CD4-positive, alpha-beta memory T cell (primary cell): ENCODE measurements around the gene B3GALT6. TPM values are rescaled to one million over a fixed set of nuclear protein-coding genes. Genes with fewer than 3 reads are reported as not detected.

Experiments used
- CTCF ChIA-PET: fragments of 350-600 bp; sonication (Branson Sonifier 250); formaldehyde crosslinking; loops from one replicate; lab custom pipeline; 2021; ENCODE audit warnings: inconsistent platforms; ENCODE audit not compliant: partially characterized antibody; lab: Charles Lee
- POLR2A ChIA-PET: fragments of 350-600 bp; sonication (Branson Sonifier 250); formaldehyde crosslinking; loops from one replicate; lab custom pipeline; 2021; ENCODE audit not compliant: partially characterized antibody; lab: Charles Lee
- DNase-seq, 5 donors: peaks; one replicate each; pipeline versions ENCODE4 v3.0.0 to v3.0.0-alpha.2; 2020 to 2022; ENCODE audit warnings: mixed read lengths in 1 of 5
- H3K27ac ChIP-seq: one replicate; pipeline ENCODE4 v1.7.0; 2013; ENCODE audit warnings: low read depth, low read length
- H3K27me3 ChIP-seq: 2 replicates; pipeline ENCODE4 v1.7.0; 2013; ENCODE audit warnings: mild to moderate bottlenecking, low read length, moderate library complexity; ENCODE audit not compliant: insufficient read depth
- H3K36me3 ChIP-seq: 2 replicates; pipeline ENCODE4 v1.7.0; 2013; ENCODE audit warnings: mild to moderate bottlenecking, low read length, moderate library complexity; ENCODE audit not compliant: insufficient read depth
- H3K4me1 ChIP-seq: 2 replicates; pipeline ENCODE4 v1.7.0; 2013; ENCODE audit warnings: mild to moderate bottlenecking, low read length, moderate library complexity; ENCODE audit not compliant: insufficient read depth
- H3K4me3 ChIP-seq, 2 donors: one replicate each; pipeline ENCODE4 v1.7.0; 2013; ENCODE audit warnings: low read length in 2 of 2, mild to moderate bottlenecking in 1 of 2
- H3K9me3 ChIP-seq, 2 donors: one replicate each; pipeline ENCODE4 v1.7.0; 2013; ENCODE audit warnings: low read length in 2 of 2, control low read depth in 1 of 2; ENCODE audit not compliant: control insufficient read depth in 1 of 2
- H3K27ac Mint-ChIP-seq, 7 donors: one replicate each; pipeline ENCODE4 v1.8.0; 2020 to 2021; ENCODE audit warnings: mixed read lengths in 7 of 7, mild to moderate bottlenecking in 6 of 7, inconsistent platforms in 3 of 7, moderate library complexity in 3 of 7
- H3K27me3 Mint-ChIP-seq, 2 donors: one replicate each; pipeline ENCODE4 v1.8.0; 2020 to 2021; ENCODE audit warnings: mixed read lengths in 2 of 2
- H3K36me3 Mint-ChIP-seq, 2 donors: one replicate each; pipeline ENCODE4 v1.8.0; 2020 to 2021; ENCODE audit warnings: mixed read lengths in 2 of 2, inconsistent platforms in 1 of 2, mild to moderate bottlenecking in 1 of 2
- H3K4me1 Mint-ChIP-seq, 4 donors: one replicate each; pipeline ENCODE4 v1.8.0; 2020 to 2021; ENCODE audit warnings: mixed read lengths in 4 of 4, mild to moderate bottlenecking in 1 of 4
- H3K4me3 Mint-ChIP-seq, 8 donors: one replicate each; pipeline ENCODE4 v1.8.0; 2020 to 2021; ENCODE audit warnings: mixed read lengths in 8 of 8, mild to moderate bottlenecking in 7 of 8, moderate library complexity in 6 of 8, inconsistent platforms in 3 of 8
- H3K9me3 Mint-ChIP-seq, 8 donors: one replicate each; pipeline ENCODE4 v1.8.0; 2020 to 2021; ENCODE audit warnings: mixed read lengths in 8 of 8, mild to moderate bottlenecking in 5 of 8, inconsistent platforms in 3 of 8, moderate library complexity in 1 of 8
- intact Hi-C: fragments of 100-400 bp; cut with micrococcal nuclease; formaldehyde crosslinking; loops from one replicate; pipeline ENCODE4 v1.15.1; 2023
- polyA plus RNA-seq, 2 donors: library from polyadenylated mRNA; unstranded; fragments of 300-500 nt; fragmentation: Illumina TruSeq; gene quantifications; one replicate each; pipeline ENCODE4 v1.2.3, GENCODE V29; 2021
- total RNA-seq, 2 experiments: library from RNA; stranded (reverse); gene quantifications; one replicate each; pipeline ENCODE4 v1.2.3, GENCODE V29; 2021

Gene B3GALT6
- total and polyA plus RNA-seq, 4 experiments from 2014 or later: 5.4 to 23.7 (median 18.7) TPM

DNA sequence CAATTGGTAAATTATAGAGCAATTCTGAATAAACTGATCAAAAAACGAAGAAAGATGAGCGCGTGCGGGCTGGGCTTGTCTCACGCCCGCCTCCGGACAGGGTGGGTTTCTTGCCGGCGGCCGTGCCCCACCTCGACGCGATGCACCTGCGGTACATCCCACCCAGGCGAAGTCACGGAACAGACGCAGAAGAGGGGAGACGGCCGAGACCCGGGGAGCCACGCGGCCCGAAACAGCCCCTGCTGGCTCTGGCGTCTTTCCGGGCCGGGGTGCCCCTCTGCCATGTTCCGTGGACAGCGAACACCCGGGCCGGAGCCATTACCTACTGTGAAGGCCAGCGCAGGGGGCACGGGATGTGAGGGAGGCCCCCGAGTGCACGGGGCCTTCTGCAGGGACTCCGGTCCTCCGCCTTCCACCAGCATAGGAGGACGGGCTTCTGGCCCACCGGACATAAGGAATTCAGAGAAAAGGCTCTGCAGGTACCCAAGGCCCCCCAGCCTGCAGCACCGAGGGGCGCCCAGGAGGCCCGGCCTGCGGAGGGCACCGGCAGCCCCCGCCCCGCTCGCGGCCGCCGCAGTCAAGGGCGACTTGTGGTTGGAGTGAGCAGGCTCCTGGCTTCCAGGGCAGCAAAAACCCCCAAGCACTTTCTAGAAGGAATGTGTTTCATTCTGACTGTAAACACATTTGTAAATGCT, 22.1 kb downstream of the B3GALT6 start:
- peaks cover 15% of the 10 kb centered on the region for H3K4me1 ChIP-seq
- no peak overlapping the region for H3K4me3 Mint-ChIP-seq
- CTCF ChIA-PET: interaction anchor here (0.6 to 1.4 kb wide), 2 partner anchors 24 to 132 kb away, joined by 3 read pairs; no protein-coding TSS in a partner anchor
- no peak for DNase-seq
- H3K4me1 Mint-ChIP-seq: peaks cover 4 to 26% (median 17%) of the 10 kb centered on the region in 4 donors
- H3K27ac Mint-ChIP-seq: no peak overlapping the region
- no peaks in the 10 kb centered on the region for H3K27me3 ChIP-seq
- intact Hi-C loops: no loop called here
- H3K9me3 ChIP-seq: no peaks in the 10 kb centered on the region
- H3K36me3 ChIP-seq: peaks cover 20% of the 10 kb centered on the region
- H3K9me3 Mint-ChIP-seq: no peaks in the 10 kb centered on the region
- peaks cover 9 to 38% of the 10 kb centered on the region in 2 donors for H3K36me3 Mint-ChIP-seq
- H3K4me3 ChIP-seq: no peak overlapping the region
- POLR2A ChIA-PET: no interaction called here
- no peak overlapping the region for H3K27ac ChIP-seq
- H3K27me3 Mint-ChIP-seq: no peaks in the 10 kb centered on the region

DNA sequence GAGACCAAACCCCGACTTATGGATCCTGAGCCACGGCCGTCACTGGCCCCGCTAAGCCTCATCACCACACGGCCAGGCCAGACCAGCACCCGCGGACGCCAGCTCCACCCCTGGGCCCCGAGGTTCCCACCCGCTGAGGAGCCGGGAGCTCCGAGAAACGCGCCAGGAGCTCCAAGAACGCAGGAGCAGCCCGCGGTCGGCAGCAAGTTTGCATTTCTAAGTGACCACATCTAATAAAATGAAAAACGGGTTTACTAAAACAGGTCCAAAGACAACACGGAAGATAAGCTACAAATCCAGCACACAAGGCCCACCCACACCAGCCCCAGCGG, 22.6 kb downstream of the B3GALT6 start:
- Mint-ChIP-seq H3K27ac (no peak overlapping the region), H3K9me3 (peaks cover 0 to under 1% (median 0%) of the 10 kb centered on the region in 8 donors), H3K27me3 (no peaks in the 10 kb centered on the region), H3K36me3 (peaks cover 9 to 38% of the 10 kb centered on the region in 2 donors), H3K4me1 (peaks cover 4 to 26% (median 17%) of the 10 kb centered on the region in 4 donors), H3K4me3 (no peak overlapping the region)
- peaks cover 20% of the 10 kb centered on the region for H3K36me3 ChIP-seq
- peaks cover 15% of the 10 kb centered on the region for H3K4me1 ChIP-seq
- intact Hi-C loops: no loop called here
- no peak overlapping the region for H3K27ac ChIP-seq
- no peak for DNase-seq
- H3K9me3 ChIP-seq: no peaks in the 10 kb centered on the region
- CTCF ChIA-PET: interaction anchor here (0.6 to 1.4 kb wide), 2 partner anchors 24 to 132 kb away, joined by 3 read pairs; no protein-coding TSS in a partner anchor
- no peaks in the 10 kb centered on the region for H3K27me3 ChIP-seq
- H3K4me3 ChIP-seq: no peak overlapping the region
- POLR2A ChIA-PET: no interaction called here

DNA sequence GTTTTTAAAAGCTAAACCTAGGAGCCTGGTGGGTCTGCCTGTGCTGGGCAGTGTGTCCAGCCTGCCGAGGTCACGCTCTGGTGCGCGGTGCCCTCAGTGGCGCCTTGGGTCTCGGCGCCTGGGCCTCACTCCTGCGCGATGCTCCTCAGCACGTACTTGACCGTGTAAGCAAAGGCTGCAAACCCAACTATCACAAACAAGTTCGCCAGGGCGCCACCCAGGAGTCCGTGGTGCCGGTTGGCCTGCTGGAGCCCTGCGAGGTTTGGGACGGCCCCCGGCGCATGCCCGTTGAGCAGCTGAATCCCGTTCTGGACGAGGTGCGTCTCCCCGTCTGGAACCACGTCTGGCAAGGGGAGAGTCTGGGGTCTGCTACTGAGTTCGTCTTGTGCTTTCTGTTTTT, 23.0 kb downstream of the B3GALT6 start:
- Histone ChIP-seq H3K4me3 (no peak overlapping the region), H3K36me3 (peaks cover 24% of the 10 kb centered on the region), H3K4me1 (peaks cover 15% of the 10 kb centered on the region), H3K27me3 (no peaks in the 10 kb centered on the region), H3K9me3 (no peaks in the 10 kb centered on the region), H3K27ac (no peak overlapping the region)
- intact Hi-C loops: no loop called here
- H3K27me3 Mint-ChIP-seq: no peaks in the 10 kb centered on the region
- CTCF ChIA-PET: interaction anchor here (0.6 to 1.4 kb wide), 2 partner anchors 23 to 132 kb away, joined by 3 read pairs; no protein-coding TSS in a partner anchor
- H3K9me3 Mint-ChIP-seq: peaks cover 0 to 4% (median 0%) of the 10 kb centered on the region in 8 donors
- H3K4me3 Mint-ChIP-seq: no peak overlapping the region
- POLR2A ChIA-PET: no interaction called here
- peaks cover 6 to 28% (median 19%) of the 10 kb centered on the region in 4 donors for H3K4me1 Mint-ChIP-seq
- no peak for DNase-seq
- H3K36me3 Mint-ChIP-seq: peaks cover 14 to 42% of the 10 kb centered on the region in 2 donors
- peak overlapping the region in 1 of 7 donors; percentile 4 for H3K27ac Mint-ChIP-seq

DNA sequence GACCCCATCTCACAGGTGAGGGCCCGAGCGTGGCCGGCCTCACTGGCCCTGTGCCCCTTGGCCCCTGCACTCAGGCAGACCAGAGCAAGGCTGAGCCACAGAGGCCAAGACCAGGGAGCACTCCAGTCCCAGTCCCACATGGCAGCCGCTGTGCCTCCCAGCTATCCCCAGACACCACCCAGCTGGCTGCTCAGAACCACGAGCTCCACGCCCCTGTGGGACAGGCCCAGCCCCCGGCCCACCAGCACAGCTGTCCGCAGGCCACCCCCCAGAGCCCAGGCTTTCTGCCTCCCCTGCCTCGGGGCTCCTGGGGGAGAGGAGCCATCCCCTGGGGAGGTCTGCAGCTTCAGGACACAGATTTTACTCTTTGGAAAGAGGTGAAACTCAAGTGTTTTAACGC, 23.6 kb downstream of the B3GALT6 start:
- Histone ChIP-seq H3K36me3 (peaks cover 29% of the 10 kb centered on the region), H3K27me3 (no peaks in the 10 kb centered on the region), H3K4me3 (no peak overlapping the region), H3K9me3 (no peaks in the 10 kb centered on the region), H3K4me1 (peaks cover 13% of the 10 kb centered on the region), H3K27ac (no peak overlapping the region)
- CTCF ChIA-PET: interaction anchor here (1.4 kb wide), 1 partner anchor 133 kb away, joined by 3 read pairs; no protein-coding TSS in a partner anchor
- Mint-ChIP-seq H3K4me3 (no peak overlapping the region), H3K36me3 (peaks cover 18 to 48% of the 10 kb centered on the region in 2 donors), H3K27me3 (no peaks in the 10 kb centered on the region), H3K27ac (peak overlapping the region in 3 of 7 donors; percentile 4 to 60 (median 47)), H3K9me3 (peaks cover 0 to 4% (median 0%) of the 10 kb centered on the region in 8 donors), H3K4me1 (peaks cover 8 to 26% (median 19%) of the 10 kb centered on the region in 4 donors)
- intact Hi-C loops: no loop called here
- DNase-seq: no peak
- POLR2A ChIA-PET: no interaction called here

DNA sequence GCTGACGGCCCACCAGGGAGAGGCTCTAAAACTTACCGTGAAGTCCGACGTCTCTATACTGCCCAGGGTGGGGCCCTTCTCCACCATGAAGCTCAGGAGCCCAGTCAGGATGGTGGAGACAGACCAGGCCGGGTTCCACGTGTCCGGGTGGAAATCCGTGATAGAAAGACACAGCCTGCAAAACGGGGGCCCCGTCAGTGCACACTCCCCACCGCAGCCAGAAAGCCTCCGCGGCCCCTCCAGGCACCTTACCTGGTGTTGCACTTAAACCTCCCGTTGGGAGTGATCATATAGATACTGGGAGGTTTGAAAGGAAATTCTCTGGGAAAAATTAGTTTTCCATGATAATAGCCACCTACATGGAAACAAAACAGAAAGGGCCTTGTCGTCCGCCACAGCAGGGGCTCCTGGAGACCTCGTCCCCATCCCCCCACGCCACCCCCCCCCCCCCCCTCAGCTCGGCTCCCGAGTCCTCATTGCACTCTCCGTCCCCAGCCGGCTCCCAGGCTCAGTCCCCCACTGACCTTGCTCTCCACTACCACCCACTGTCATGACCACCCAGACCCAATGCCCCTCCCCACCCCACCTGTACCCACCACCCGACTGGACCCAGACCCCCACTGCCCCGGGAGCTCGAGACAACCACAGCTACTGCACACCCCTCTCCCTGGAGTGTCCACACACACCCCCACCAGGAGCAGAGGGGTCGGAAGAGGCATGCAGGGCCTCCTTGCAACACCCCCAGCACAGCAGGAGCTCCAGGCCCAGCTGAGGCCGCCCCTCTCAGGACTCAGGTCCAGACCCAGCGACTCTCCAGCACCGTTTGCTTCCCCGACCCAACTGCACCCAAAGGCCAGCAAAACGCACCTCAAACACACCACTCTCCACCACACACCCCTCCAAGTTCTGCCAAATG, 25.2 kb downstream of the B3GALT6 start:
- H3K27me3 ChIP-seq: no peaks in the 10 kb centered on the region
- Mint-ChIP-seq H3K9me3 (peaks cover 0 to 4% (median 0%) of the 10 kb centered on the region in 8 donors), H3K27ac (peak overlapping the region in 3 of 7 donors; percentile 36 to 89 (median 84)), H3K4me3 (peak overlapping the region in 1 of 8 donors; percentile 15), H3K27me3 (no peaks in the 10 kb centered on the region), H3K4me1 (peaks cover 9 to 29% (median 19%) of the 10 kb centered on the region in 4 donors), H3K36me3 (peaks cover 24 to 50% of the 10 kb centered on the region in 2 donors)
- H3K27ac ChIP-seq: no peak overlapping the region
- intact Hi-C loops: no loop called here
- DNase-seq: peak in 1 of 5 donors; percentile 11
- ChIA-PET POLR2A (interaction anchor here (0.6 kb wide), 2 partner anchors 13 to 139 kb away, joined by 3 read pairs; no protein-coding TSS in a partner anchor), CTCF (interaction anchor here (0.6 kb wide), 1 partner anchor 136 kb away, joined by 3 read pairs; no protein-coding TSS in a partner anchor)
- peaks cover 10% of the 10 kb centered on the region for H3K4me1 ChIP-seq
- H3K4me3 ChIP-seq: no peak overlapping the region
- H3K9me3 ChIP-seq: no peaks in the 10 kb centered on the region
- peaks cover 42% of the 10 kb centered on the region for H3K36me3 ChIP-seq

DNA sequence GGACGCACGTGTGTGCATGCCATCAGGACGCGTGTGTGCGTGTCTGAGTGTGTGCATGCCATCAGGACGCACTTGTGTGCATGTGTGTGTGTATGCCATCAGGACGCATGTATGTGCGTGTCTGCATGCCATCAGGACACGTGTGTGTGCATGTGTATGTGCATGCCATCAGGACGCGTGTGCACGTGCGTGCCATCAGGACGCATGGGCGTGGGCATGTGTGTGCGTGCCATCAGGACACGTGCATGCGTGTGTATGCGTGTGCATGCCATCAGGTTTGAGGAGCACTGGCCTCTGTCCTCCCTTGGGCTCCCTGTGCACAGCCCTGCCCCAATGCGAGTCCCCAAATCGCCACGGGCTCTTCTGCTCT, 27.1 kb downstream of the B3GALT6 start:
- no peak overlapping the region for H3K27ac Mint-ChIP-seq
- H3K36me3 Mint-ChIP-seq: peaks cover 33 to 54% of the 10 kb centered on the region in 2 donors
- Histone ChIP-seq H3K36me3 (peaks cover 50% of the 10 kb centered on the region), H3K9me3 (no peaks in the 10 kb centered on the region), H3K27me3 (no peaks in the 10 kb centered on the region), H3K4me3 (no peak overlapping the region), H3K4me1 (peaks cover 11% of the 10 kb centered on the region), H3K27ac (no peak overlapping the region)
- H3K9me3 Mint-ChIP-seq: peaks cover 0 to 4% (median 0%) of the 10 kb centered on the region in 8 donors
- DNase-seq: no peak
- peaks cover 9 to 28% (median 16%) of the 10 kb centered on the region in 4 donors for H3K4me1 Mint-ChIP-seq
- H3K4me3 Mint-ChIP-seq: no peak overlapping the region
- H3K27me3 Mint-ChIP-seq: no peaks in the 10 kb centered on the region
- intact Hi-C loops: no loop called here
- ChIA-PET POLR2A (no interaction called here), CTCF (no interaction called here)
